ENCODE data around the gene PDSS2. TPM values are rescaled to one million over a fixed set of nuclear protein-coding genes. Genes with fewer than 3 reads are reported as not detected.
"Not testable (repeated sequence)": the region's sequence is repeated elsewhere in the genome, so short reads cannot be mapped to it uniquely, and the experiment has no call there.

The PDSS2 gene
- total and polyA plus RNA-seq, 2 of the 8 experiments (the other 6 are each of a cell fraction or from before 2014, with no cell fraction given), result 10.7 to 16.1 TPM

DNA sequence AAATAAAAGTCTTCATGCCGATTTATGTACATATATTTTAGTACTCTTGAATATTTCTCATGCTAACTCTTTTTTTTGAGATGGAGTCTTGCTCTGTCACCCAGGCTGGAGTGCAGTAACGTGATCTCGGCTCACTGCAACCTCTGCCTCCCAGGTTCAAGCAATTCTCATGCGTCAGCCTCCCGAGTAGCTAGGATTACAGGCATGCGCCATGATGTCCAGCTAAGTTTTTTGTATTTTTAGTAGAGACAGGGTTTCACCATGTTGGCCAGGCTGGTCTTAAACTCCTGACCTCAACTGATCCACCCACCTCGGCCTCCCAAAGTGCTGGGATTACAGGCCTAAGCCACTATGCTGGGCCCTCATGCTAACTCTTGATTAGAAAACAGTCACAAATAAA lies 179.4 kb downstream of the PDSS2 start:
- H3K4me2 ChIP-seq (ENCODE audit: insufficient read depth in 1 of 2, low read depth in 2 of 2, low read length in 2 of 2); H2BK12ac ChIP-seq (ENCODE audit: low read depth, low read length); H4K20me1 ChIP-seq (replicated peaks in 1 of 2; ENCODE audit: control insufficient read depth in 1 of 2, insufficient read depth in 2 of 2, low read length in 2 of 2); H3K27me3 ChIP-seq (replicated peaks in 1 of 4; ENCODE audit: control insufficient read depth in 3 of 4, extremely low read depth in 1 of 4, insufficient read depth in 3 of 4, low read length in 3 of 4); H2BK15ac ChIP-seq (ENCODE audit: low read length); H3K9me3 ChIP-seq (ENCODE audit: insufficient read depth in 2 of 2, low read depth in 1 of 2, low read length in 1 of 2); H3K79me2 ChIP-seq (ENCODE audit: control insufficient read depth in 1 of 2, insufficient read depth in 2 of 2, low read length in 2 of 2); H2AK5ac ChIP-seq (ENCODE audit: low read depth, low read length); H2AFZ ChIP-seq (ENCODE audit: low read length); H3K79me1 ChIP-seq (ENCODE audit: low read depth, low read length); H3K14ac ChIP-seq (ENCODE audit: insufficient read length); H2BK120ac ChIP-seq (replicated peaks; ENCODE audit: low read depth, low read length); DNase-seq (ENCODE audit: low read depth in 1 of 2, low spot score in 2 of 2); H3K27ac ChIP-seq (ENCODE audit: low read depth, low read length); H3K4ac ChIP-seq (replicated peaks; ENCODE audit: insufficient read length, low read depth, low read length); H3K23ac ChIP-seq (ENCODE audit: insufficient read length); H4K5ac ChIP-seq (ENCODE audit: insufficient read length, low read depth, low read length); FAIRE-seq; H2BK20ac ChIP-seq (ENCODE audit: low read length); H4K8ac ChIP-seq (ENCODE audit: extremely low read depth, insufficient read depth, low read length); H3K9ac ChIP-seq (replicated peaks in 1 of 4; ENCODE audit: extremely low read depth in 1 of 4, low read depth in 3 of 4, low read length in 3 of 4); H3K4me1 ChIP-seq (replicated peaks in 1 of 4; ENCODE audit: control insufficient read depth in 3 of 4, insufficient read depth in 4 of 4, low read length in 3 of 4); H4K91ac ChIP-seq (replicated peaks; ENCODE audit: insufficient read length, low read length); H2BK5ac ChIP-seq (ENCODE audit: low read depth, low read length); H3K4me3 ChIP-seq (ENCODE audit: extremely low read depth in 1 of 4, insufficient read depth in 2 of 4, low read depth in 3 of 4, low read length in 4 of 4); H3K23me2 ChIP-seq (ENCODE audit: low read depth, low read length); POLR2A ChIA-PET (ENCODE audit: partially characterized antibody); H3K36me3 ChIP-seq (ENCODE audit: control insufficient read depth in 2 of 4, insufficient read depth in 4 of 4, low read length in 3 of 4); H3K18ac ChIP-seq (ENCODE audit: extremely low read depth, low read length); H3K56ac ChIP-seq (replicated peaks; ENCODE audit: insufficient read length, low read depth, low read length): not testable (repeated sequence)
- CTCF ChIA-PET (ENCODE audit: partially characterized antibody), result interaction anchor here (0.6 kb wide), 1 partner anchor 225 kb away, joined by 3 read pairs; no protein-coding TSS in a partner anchor
- 67% methylated on average over 7 of the region's 7 CpGs; no CpG with 5 or more reads in 1 of the 2 experiments for WGBS, 2 experiments (ENCODE audit: extremely low coverage in 1 of 2, insufficient coverage in 1 of 2, insufficient read length in 1 of 2, insufficient replicate concordance in 2 of 2, low coverage in 1 of 2, low lambda C conversion rate in 2 of 2, missing lambda C conversion rate in 1 of 2)
